ENCODE measurements around the gene CUL4A.

CUL4A gene

GRCh38 chr13:113167155-113167554, 42.3 kb upstream of the CUL4A start:
- no peak overlapping the region for H3K27ac ChIP-seq (ENCODE audit: extremely low read depth, low read depth, low read length)
- peaks cover 0 to 24% of the 10 kb centered on the region in 2 experiments; a peak in 2 of 3 replicates for H3K36me3 ChIP-seq (ENCODE audit: control insufficient read depth in 2 of 2, insufficient read depth in 1 of 2, low read length in 2 of 2)
- no peaks in the 10 kb centered on the region for H3K4me1 ChIP-seq (ENCODE audit: control insufficient read depth, insufficient read depth, low read length)
- ChIA-PET POLR2A (no interaction called here), CTCF (no interaction called here)
- no peak overlapping the region for H3K4me3 ChIP-seq (ENCODE audit: low read depth, low read length)
- H3K9me3 ChIP-seq (ENCODE audit: control insufficient read depth, insufficient read depth, low read depth, low read length) = no peaks in the 10 kb centered on the region
- TF ChIP-seq ZSCAN5A (tag by site-specific recombination; IDR thresholded peaks at IDR 0.05) (no peak), CTCF (tag by site-specific recombination; IDR thresholded peaks at IDR 0.05) (no peak), SCRT2 (tag by site-specific recombination; IDR thresholded peaks at IDR 0.05) (peak; percentile 83)

GRCh38 chr13:113167575-113167974, 41.8 kb upstream of the CUL4A start:
- Histone ChIP-seq H3K36me3 (ENCODE audit: control insufficient read depth in 2 of 2, insufficient read depth in 1 of 2, low read length in 2 of 2) (peaks cover 0 to 28% of the 10 kb centered on the region in 2 experiments; a peak in 2 of 3 replicates), H3K9me3 (ENCODE audit: control insufficient read depth, insufficient read depth, low read depth, low read length) (no peaks in the 10 kb centered on the region), H3K4me3 (ENCODE audit: low read depth, low read length) (no peak overlapping the region), H3K4me1 (ENCODE audit: control insufficient read depth, insufficient read depth, low read length) (no peaks in the 10 kb centered on the region), H3K27ac (ENCODE audit: extremely low read depth, low read depth, low read length) (no peak overlapping the region)
- POLR2A ChIA-PET = no interaction called here
- TF ChIP-seq PATZ1 (tag by site-specific recombination; IDR thresholded peaks at IDR 0.05) = no peak
- TF ChIP-seq ZNF433 (tag by site-specific recombination; IDR thresholded peaks at IDR 0.05; ENCODE audit: low read depth) = no peak
- TF ChIP-seq CTCF (tag by site-specific recombination; IDR thresholded peaks at IDR 0.05) = no peak
- TF ChIP-seq ZSCAN5A (tag by site-specific recombination; IDR thresholded peaks at IDR 0.05) = no peak
- TF ChIP-seq ZNF548 (tag by site-specific recombination; IDR thresholded peaks at IDR 0.05) = no peak
- TF ChIP-seq ZNF677 (tag by site-specific recombination; IDR thresholded peaks at IDR 0.05) = no peak
- TF ChIP-seq ZSCAN16 (tag by site-specific recombination; IDR thresholded peaks at IDR 0.05) = no peak
- no peak for TF ChIP-seq ZNF2 (tag by site-specific recombination; IDR thresholded peaks at IDR 0.05)
- CTCF ChIA-PET = no interaction called here

- Histone ChIP-seq H3K9me3 (ENCODE audit: control insufficient read depth, insufficient read depth, low read depth, low read length) (no peaks in the 10 kb centered on the region), H3K36me3 (ENCODE audit: control insufficient read depth in 2 of 2, insufficient read depth in 1 of 2, low read length in 2 of 2) (peaks cover 0 to 35% of the 10 kb centered on the region in 2 experiments; a peak in 2 of 3 replicates), H3K27ac (ENCODE audit: extremely low read depth, low read depth, low read length) (no peak overlapping the region), H3K4me1 (ENCODE audit: control insufficient read depth, insufficient read depth, low read length) (no peaks in the 10 kb centered on the region), H3K4me3 (ENCODE audit: low read depth, low read length) (no peak overlapping the region)
- POLR2A ChIA-PET = no interaction called here
- CTCF ChIA-PET = no interaction called here
- TF ChIP-seq ZNF785 (tag by site-specific recombination; IDR thresholded peaks at IDR 0.05) = no peak
- no peak for TF ChIP-seq HOXA7 (CRISPR knock-in tag; IDR thresholded peaks at IDR 0.05; ENCODE audit: borderline replicate concordance)
- TF ChIP-seq ZNF302 (tag by site-specific recombination; IDR thresholded peaks at IDR 0.05; ENCODE audit: low read depth) = no peak
- no peak for TF ChIP-seq GLI2 (tag by site-specific recombination; IDR thresholded peaks at IDR 0.05; ENCODE audit: borderline replicate concordance, low read depth)
- no peak for TF ChIP-seq ZNF596 (tag by site-specific recombination; IDR thresholded peaks at IDR 0.05)
- no peak for TF ChIP-seq ZNF404 (tag by site-specific recombination; IDR thresholded peaks at IDR 0.05)
- TF ChIP-seq ZNF391 (tag by site-specific recombination; IDR thresholded peaks at IDR 0.05; ENCODE audit: borderline replicate concordance, low read depth) = no peak
These were observed 41.2 kb upstream of the CUL4A start for GRCh38 chr13:113168211-113168610.
